Panc1 (cell line): ENCODE results near the gene KCNAB3. TPM values are rescaled to one million over a fixed set of nuclear protein-coding genes. Genes with fewer than 3 reads are reported as not detected.

Source experiments
- ATAC-seq: fragments of 200-7000 bp; cut with Tn5 transposase; 2 replicates; pipeline ENCODE4 v1.9.1; 2020; ENCODE audit warnings: mild to moderate bottlenecking, moderate library complexity
- BruUV-seq: library from RNA; stranded (reverse); fragments of 400-500 nt; replicated peaks from 2 replicates; lab custom pipeline; 2021; lab: Mats Ljungman, UMichigan
- CTCF ChIA-PET: fragments of 300-600 bp; sonication (Branson Sonifier 250); formaldehyde crosslinking; loops from one replicate; lab custom pipeline; 2022; ENCODE audit warnings: antibody characterized with exemption; lab: Charles Lee
- POLR2A ChIA-PET: fragments of 300-600 bp; sonication (Branson Sonifier 250); formaldehyde crosslinking; loops from one replicate; lab custom pipeline; 2022; ENCODE audit warnings: antibody characterized with exemption; lab: Charles Lee
- DNase-seq: peaks from one replicate; pipeline ENCODE4 v3.0.0-alpha.2; 2010; ENCODE audit warnings: low read depth, low spot score
- H3K27ac ChIP-seq: 2 replicates; pipeline ENCODE4 v1.5.1; 2011; ENCODE audit warnings: mild to moderate bottlenecking, low read length, inconsistent platforms
- H3K27me3 ChIP-seq: fragments of 200-500 bp; sonication (Bioruptor generic); 2 replicates; pipeline ENCODE4 v1.6.0; 2014; ENCODE audit warnings: low read length, inconsistent platforms; ENCODE audit not compliant: control insufficient read depth, insufficient read depth
- H3K36me3 ChIP-seq: fragments of 200-500 bp; sonication (Bioruptor generic); 2 replicates; pipeline ENCODE4 v1.5.1; 2014; ENCODE audit warnings: inconsistent platforms, mild to moderate bottlenecking, low read length, moderate library complexity; ENCODE audit not compliant: control insufficient read depth, insufficient read depth
- H3K4me1 ChIP-seq: 2 replicates; pipeline ENCODE4 v1.5.1; 2011; ENCODE audit warnings: inconsistent platforms, mild to moderate bottlenecking, low read length, moderate library complexity; ENCODE audit not compliant: control insufficient read depth, insufficient read depth
- H3K4me3 ChIP-seq, 2 experiments: 2 replicates each; pipeline ENCODE4 v1.5.1; 2011 to 2012; ENCODE audit warnings: low read depth in 2 of 2, low read length in 2 of 2, mild to moderate bottlenecking in 2 of 2, inconsistent platforms in 1 of 2, moderate library complexity in 1 of 2
- H3K9me3 ChIP-seq: fragments of 200-500 bp; sonication (Bioruptor generic); 2 replicates; pipeline ENCODE4 v1.5.1; 2014; ENCODE audit warnings: low read depth, mild to moderate bottlenecking, inconsistent platforms, low read length, moderate library complexity; ENCODE audit not compliant: control insufficient read depth, insufficient read depth
- CTCF ChIP-seq: fragments of 450-650 bp; IDR thresholded peaks from 2 replicates; pipeline ENCODE4 v1.5.1; 2017; ENCODE audit warnings: mild to moderate bottlenecking
- POLR2AphosphoS5 ChIP-seq: IDR thresholded peaks from 2 replicates; pipeline ENCODE4 v1.6.1; 2012; ENCODE audit warnings: mild to moderate bottlenecking, low read depth, low read length, moderate library complexity
- SIN3A ChIP-seq: IDR thresholded peaks from 2 replicates; pipeline ENCODE4 v1.6.1; 2012; ENCODE audit warnings: low read depth, mild to moderate bottlenecking, low read length, moderate library complexity, borderline replicate concordance; ENCODE audit not compliant: insufficient read depth
- TCF7L2 ChIP-seq: IDR thresholded peaks from 2 replicates; pipeline ENCODE4 v1.6.1; 2011; ENCODE audit warnings: mild to moderate bottlenecking, low read depth, low read length, inconsistent platforms
- in situ Hi-C: cut with HindIII; loops from 2 replicates; pipeline ENCODE4 v1.10.0; 2016; ENCODE audit warnings: low sequenced_read_pairs, low pct_unique_long_range_greater_than_20kb
- intact Hi-C: fragments of 100-400 bp; cut with micrococcal nuclease; formaldehyde crosslinking; loops from one replicate; pipeline ENCODE4 v1.10.0; 2022; ENCODE audit not compliant: unreplicated experiment
- total RNA-seq: library from RNA; stranded (reverse); gene quantifications from one replicate; pipeline ENCODE4 v1.2.1, GENCODE V29; 2021; ENCODE audit not compliant: unreplicated experiment
- TF ChIP-seq, protein P1 (sequence below), 2 experiments: IDR thresholded peaks; 2 replicates each; pipeline ENCODE4 v1.6.1; 2011 to 2012; ENCODE audit warnings: low read depth in 2 of 2, control low read depth in 1 of 2, low read length in 1 of 2, mild to moderate bottlenecking in 1 of 2, moderate library complexity in 1 of 2; ENCODE audit not compliant: insufficient read depth in 1 of 2

Gene KCNAB3
- total RNA-seq, 1 experiment from 2014 or later: 3.5 TPM

GRCh38 chr17:7882629-7883028, 47.0 kb downstream of the KCNAB3 start:
- Histone ChIP-seq H3K36me3 (peaks cover 6% of the 10 kb centered on the region; the same call in 1 of the 2 replicates), H3K9me3 (no peaks in the 10 kb centered on the region), H3K27me3 (no peaks in the 10 kb centered on the region), H3K27ac (no peak overlapping the region; the same call in 1 of the 2 replicates), H3K4me3 (no peak overlapping the region), H3K4me1 (peaks cover 15% of the 10 kb centered on the region; the same call in 1 of the 2 replicates)
- ATAC-seq: no peak
- no TSS peak for BruUV-seq
- CTCF ChIA-PET: no interaction called here
- no peak for DNase-seq
- no peak for TF ChIP-seq SIN3A
- no peak for TF ChIP-seq CTCF
- TF ChIP-seq, protein P1, sequence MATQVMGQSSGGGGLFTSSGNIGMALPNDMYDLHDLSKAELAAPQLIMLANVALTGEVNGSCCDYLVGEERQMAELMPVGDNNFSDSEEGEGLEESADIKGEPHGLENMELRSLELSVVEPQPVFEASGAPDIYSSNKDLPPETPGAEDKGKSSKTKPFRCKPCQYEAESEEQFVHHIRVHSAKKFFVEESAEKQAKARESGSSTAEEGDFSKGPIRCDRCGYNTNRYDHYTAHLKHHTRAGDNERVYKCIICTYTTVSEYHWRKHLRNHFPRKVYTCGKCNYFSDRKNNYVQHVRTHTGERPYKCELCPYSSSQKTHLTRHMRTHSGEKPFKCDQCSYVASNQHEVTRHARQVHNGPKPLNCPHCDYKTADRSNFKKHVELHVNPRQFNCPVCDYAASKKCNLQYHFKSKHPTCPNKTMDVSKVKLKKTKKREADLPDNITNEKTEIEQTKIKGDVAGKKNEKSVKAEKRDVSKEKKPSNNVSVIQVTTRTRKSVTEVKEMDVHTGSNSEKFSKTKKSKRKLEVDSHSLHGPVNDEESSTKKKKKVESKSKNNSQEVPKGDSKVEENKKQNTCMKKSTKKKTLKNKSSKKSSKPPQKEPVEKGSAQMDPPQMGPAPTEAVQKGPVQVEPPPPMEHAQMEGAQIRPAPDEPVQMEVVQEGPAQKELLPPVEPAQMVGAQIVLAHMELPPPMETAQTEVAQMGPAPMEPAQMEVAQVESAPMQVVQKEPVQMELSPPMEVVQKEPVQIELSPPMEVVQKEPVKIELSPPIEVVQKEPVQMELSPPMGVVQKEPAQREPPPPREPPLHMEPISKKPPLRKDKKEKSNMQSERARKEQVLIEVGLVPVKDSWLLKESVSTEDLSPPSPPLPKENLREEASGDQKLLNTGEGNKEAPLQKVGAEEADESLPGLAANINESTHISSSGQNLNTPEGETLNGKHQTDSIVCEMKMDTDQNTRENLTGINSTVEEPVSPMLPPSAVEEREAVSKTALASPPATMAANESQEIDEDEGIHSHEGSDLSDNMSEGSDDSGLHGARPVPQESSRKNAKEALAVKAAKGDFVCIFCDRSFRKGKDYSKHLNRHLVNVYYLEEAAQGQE (IDR thresholded peaks at IDR 0.05; ENCODE audit: insufficient read depth in 1 of 2, low read depth in 2 of 2, low read length in 1 of 2): no peak
- no peak for TF ChIP-seq TCF7L2
- no peak for TF ChIP-seq POLR2AphosphoS5
- POLR2A ChIA-PET: no interaction called here
- intact Hi-C loops: no loop called here
- in situ Hi-C loops: no loop called here

DNA sequence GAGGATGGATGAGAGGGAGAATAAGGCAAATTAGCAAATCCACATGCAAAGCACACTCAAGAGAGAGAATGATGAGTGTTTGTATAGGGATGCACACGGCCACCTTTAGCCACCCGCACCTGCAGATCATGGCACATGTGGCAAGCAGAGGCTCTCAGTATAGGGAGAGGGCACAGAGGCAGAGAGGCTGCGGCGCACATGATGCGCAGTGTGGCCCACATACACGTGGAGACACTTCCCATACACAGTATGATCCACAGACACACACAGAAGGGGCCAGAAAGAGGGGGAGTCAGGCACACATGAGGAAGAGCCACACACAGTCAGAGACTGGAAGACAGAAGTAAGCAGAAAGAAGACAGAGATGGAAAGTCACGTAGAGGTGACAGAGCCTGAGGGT, 47.6 kb downstream of the KCNAB3 start:
- no peak for TF ChIP-seq CTCF
- TF ChIP-seq SIN3A: no peak
- no peak for TF ChIP-seq POLR2AphosphoS5
- TF ChIP-seq TCF7L2: no peak
- Histone ChIP-seq H3K9me3 (no peaks in the 10 kb centered on the region), H3K36me3 (peaks cover 9% of the 10 kb centered on the region; the same call in 1 of the 2 replicates), H3K4me3 (no peak overlapping the region), H3K27me3 (no peaks in the 10 kb centered on the region), H3K27ac (no peak overlapping the region; the same call in 1 of the 2 replicates), H3K4me1 (peaks cover 15% of the 10 kb centered on the region; the same call in 1 of the 2 replicates)
- ChIA-PET POLR2A (no interaction called here), CTCF (no interaction called here)
- DNase-seq (no peak), ATAC-seq (no peak)
- in situ Hi-C loops (no loop called here), intact Hi-C loops (no loop called here)
- BruUV-seq: no TSS peak
